Liver (tissue), 9 donors: ENCODE measurements around the gene KRTAP2-3. TPM values are rescaled to one million over a fixed set of nuclear protein-coding genes. Genes with fewer than 3 reads are reported as not detected.

Experiments
- DNase-seq: peaks from one replicate; pipeline ENCODE4 v3.0.0-alpha.2; 2017; ENCODE audit warnings: low spot score
- H3K27ac ChIP-seq, 2 donors: one replicate each; pipeline ENCODE4 v1.7.0; 2013; ENCODE audit warnings: inconsistent platforms in 2 of 2, low read length in 2 of 2, control low read depth in 1 of 2, low read depth in 1 of 2, mild to moderate bottlenecking in 1 of 2
- H3K27me3 ChIP-seq, 4 donors: one replicate each; pipeline versions ENCODE4 v1.6.1 to v1.7.0; 2013; ENCODE audit warnings: low read length in 3 of 4, inconsistent platforms in 1 of 4, mild to moderate bottlenecking in 1 of 4, moderate library complexity in 1 of 4; ENCODE audit not compliant: control insufficient read depth in 4 of 4, insufficient read depth in 4 of 4
- H3K36me3 ChIP-seq, 4 donors: one replicate each; pipeline versions ENCODE4 v1.6.1 to v1.7.0; 2013; ENCODE audit warnings: low read length in 3 of 4, mild to moderate bottlenecking in 3 of 4, low read depth in 1 of 4, moderate library complexity in 1 of 4; ENCODE audit not compliant: control insufficient read depth in 4 of 4, insufficient read depth in 3 of 4
- H3K4me1 ChIP-seq, 4 donors: one replicate each; pipeline versions ENCODE4 v1.6.1 to v1.7.0; 2013; ENCODE audit warnings: low read length in 3 of 4, mild to moderate bottlenecking in 3 of 4, moderate library complexity in 1 of 4; ENCODE audit not compliant: control insufficient read depth in 4 of 4, insufficient read depth in 4 of 4
- H3K4me3 ChIP-seq, 3 donors: one replicate each; pipeline versions ENCODE4 v1.6.1 to v1.7.0; 2013; ENCODE audit warnings: low read length in 3 of 3, control low read depth in 1 of 3, low read depth in 1 of 3, mild to moderate bottlenecking in 1 of 3
- H3K9ac ChIP-seq, 2 donors: one replicate each; pipeline ENCODE4 v1.7.0; 2013; ENCODE audit warnings: low read length in 2 of 2, mild to moderate bottlenecking in 2 of 2, moderate library complexity in 2 of 2, control low read depth in 1 of 2, low read depth in 1 of 2
- H3K9me3 ChIP-seq, 4 donors: one replicate each; pipeline versions ENCODE4 v1.6.1 to v1.7.0; 2013; ENCODE audit warnings: low read length in 3 of 4; ENCODE audit not compliant: control insufficient read depth in 4 of 4
- ATF3 ChIP-seq: IDR thresholded peaks from 2 replicates; pipeline ENCODE4 v1.6.1; 2016; ENCODE audit warnings: antibody characterized with exemption
- CTCF ChIP-seq: fragments of 150-350 bp; IDR thresholded peaks from 2 replicates; pipeline ENCODE4 v1.5.1; 2017; ENCODE audit warnings: improper control_type of control experiment, low read depth, low read length; ENCODE audit not compliant: missing input control
- EGR1 ChIP-seq, 2 donors: IDR thresholded peaks; 2 replicates each; pipeline ENCODE4 v1.6.1; 2016 to 2018; ENCODE audit warnings: antibody characterized with exemption in 2 of 2, low read depth in 2 of 2
- FOXA1 ChIP-seq: IDR thresholded peaks from 2 replicates; pipeline ENCODE4 v1.6.1; 2016; ENCODE audit warnings: antibody characterized with exemption
- FOXA2 ChIP-seq: IDR thresholded peaks from 2 replicates; pipeline ENCODE4 v1.6.1; 2016; ENCODE audit warnings: antibody characterized with exemption
- GABPA ChIP-seq, 2 donors: IDR thresholded peaks in 1 of 2; conservative IDR thresholded peaks in 1 of 2; 2 replicates each; pipeline ENCODE4 v1.6.1; 2016; ENCODE audit warnings: antibody characterized with exemption in 2 of 2, mild to moderate bottlenecking in 1 of 2, moderate library complexity in 1 of 2
- HNF4A ChIP-seq, 2 donors: conservative IDR thresholded peaks; 2 replicates each; pipeline ENCODE4 v1.6.1; 2016; ENCODE audit warnings: antibody characterized with exemption in 2 of 2, mild to moderate bottlenecking in 2 of 2
- HNF4G ChIP-seq: IDR thresholded peaks from 2 replicates; pipeline ENCODE4 v1.6.1; 2016; ENCODE audit warnings: antibody characterized with exemption
- JUND ChIP-seq, 2 donors: IDR thresholded peaks; 2 replicates each; pipeline ENCODE4 v1.6.1; 2016; ENCODE audit warnings: antibody characterized with exemption in 2 of 2
- MAX ChIP-seq: IDR thresholded peaks from 2 replicates; pipeline ENCODE4 v1.6.1; 2016; ENCODE audit warnings: antibody characterized with exemption
- NR2F2 ChIP-seq: IDR thresholded peaks from 2 replicates; pipeline ENCODE4 v1.6.1; 2016; ENCODE audit warnings: antibody characterized with exemption
- RAD21 ChIP-seq, 2 donors: IDR thresholded peaks; 2 replicates each; pipeline ENCODE4 v1.6.1; 2016; ENCODE audit warnings: antibody characterized with exemption in 2 of 2, mild to moderate bottlenecking in 2 of 2
- REST ChIP-seq: IDR thresholded peaks from 2 replicates; pipeline ENCODE4 v1.6.1; 2016; ENCODE audit warnings: antibody characterized with exemption, mild to moderate bottlenecking
- RXRA ChIP-seq, 2 donors: IDR thresholded peaks; 2 replicates each; pipeline ENCODE4 v1.6.1; 2017 to 2018; ENCODE audit warnings: antibody characterized with exemption in 2 of 2, mild to moderate bottlenecking in 1 of 2
- SP1 ChIP-seq: IDR thresholded peaks from 2 replicates; pipeline ENCODE4 v1.6.1; 2018; ENCODE audit warnings: antibody characterized with exemption, mild to moderate bottlenecking
- TAF1 ChIP-seq: conservative IDR thresholded peaks from 2 replicates; pipeline ENCODE4 v1.6.1; 2016; ENCODE audit warnings: antibody characterized with exemption, mild to moderate bottlenecking
- ZBTB33 ChIP-seq: IDR thresholded peaks from 2 replicates; pipeline ENCODE4 v1.6.1; 2016; ENCODE audit warnings: antibody characterized with exemption
- WGBS: extraction: QIAGEN DNeasy Blood & Tissue Kit; methylation state at CpG from one replicate; pipeline ENCODE4 v1.1.7; 2013; 5-methylcytosine and 5-hydroxymethylcytosine counted together
- polyA plus RNA-seq, 2 donors: library from polyadenylated mRNA; stranded (reverse) in 1 of 2; unstranded in 1 of 2; fragments of 200-250 nt in 1 of 2; fragments of >200 nt in 1 of 2; fragmentation: Nextera tagmentation in 1 of 2; extraction: Ambion mirVana in 1 of 2; gene quantifications; one replicate each; pipeline versions ENCODE4 v1.2.1 to v1.2.3, GENCODE V29; 2013 to 2015
- total RNA-seq, 2 donors: library from RNA; depleted of rRNA; stranded (reverse); fragments of >200 nt; gene quantifications; one replicate each; pipeline ENCODE4 v1.2.3, GENCODE V29; 2014
- donor health status: healthy.
- donor health status: healthy.
- donor health status: healthy.
- donor health status: healthy.
- donor health status: healthy.

KRTAP2-3 gene
- total and polyA plus RNA-seq, 4 donors, result not detected

- TF ChIP-seq SP1, result no peak
Observed at GRCh38 chr17:41020336-41020735, 39.6 kb downstream of the KRTAP2-3 start (continued).

GRCh38 chr17:41019415-41019814, 40.5 kb downstream of the KRTAP2-3 start:
- Histone ChIP-seq H3K36me3 (no peaks in the 10 kb centered on the region), H3K27me3 (peaks cover 0 to 4% (median 0%) of the 10 kb centered on the region in 4 donors), H3K4me3 (no peak overlapping the region), H3K4me1 (no peaks in the 10 kb centered on the region), H3K9ac (no peak overlapping the region), H3K27ac (no peak overlapping the region), H3K9me3 (peaks cover 0 to 11% (median 2%) of the 10 kb centered on the region in 4 donors)
- 95% methylated on average over 3 of the region's 3 CpGs for WGBS
- TF ChIP-seq ATF3, result no peak
- no peak for TF ChIP-seq EGR1 (IDR thresholded peaks at IDR 0.05; ENCODE audit: low read depth in 2 of 2)
- no peak for TF ChIP-seq JUND (IDR thresholded peaks at IDR 0.05)
- no peak for TF ChIP-seq GABPA (IDR thresholded peaks at IDR 0.05 in 1 of 2, conservative IDR thresholded peaks at IDR 0.05 in 1 of 2)
- no peak for TF ChIP-seq FOXA1
- TF ChIP-seq NR2F2, result no peak
- TF ChIP-seq CTCF, result no peak
- TF ChIP-seq RXRA (IDR thresholded peaks at IDR 0.05), result no peak
- no peak for TF ChIP-seq TAF1
- TF ChIP-seq ZBTB33, result no peak
- DNase-seq, result no peak

- Histone ChIP-seq H3K4me3 (no peak overlapping the region), H3K27me3 (peaks cover 0 to 4% (median 0%) of the 10 kb centered on the region in 4 donors), H3K9me3 (peaks cover 0 to 9% (median 2%) of the 10 kb centered on the region in 4 donors), H3K27ac (no peak overlapping the region), H3K4me1 (no peaks in the 10 kb centered on the region), H3K36me3 (no peaks in the 10 kb centered on the region), H3K9ac (no peak overlapping the region)
- TF ChIP-seq FOXA2 (no peak), GABPA (IDR thresholded peaks at IDR 0.05 in 1 of 2, conservative IDR thresholded peaks at IDR 0.05 in 1 of 2) (no peak), EGR1 (IDR thresholded peaks at IDR 0.05; ENCODE audit: low read depth in 2 of 2) (no peak), CTCF (no peak), REST (no peak), FOXA1 (no peak), RXRA (IDR thresholded peaks at IDR 0.05) (no peak), RAD21 (IDR thresholded peaks at IDR 0.05) (no peak), ZBTB33 (no peak), MAX (no peak), HNF4G (no peak), JUND (IDR thresholded peaks at IDR 0.05) (no peak), HNF4A (conservative IDR thresholded peaks at IDR 0.05) (no peak), NR2F2 (no peak), SP1 (no peak), TAF1 (no peak)
- WGBS, result 82% methylated on average over 3 of the region's 3 CpGs
- no peak for DNase-seq
Observed at GRCh38 chr17:41018541-41018940, 41.4 kb downstream of the KRTAP2-3 start.
